ENCODE results near the gene SUCNR1. TPM values are rescaled to one million over a fixed set of nuclear protein-coding genes. Genes with fewer than 3 reads are reported as not detected.

Gene SUCNR1
- total and polyA plus RNA-seq, 2 of the 4 experiments (the other 2 are of a cell fraction), result not detected

- no peak overlapping the region; the same call in 1 of the 2 replicates for H3K18ac ChIP-seq (ENCODE audit: low read depth, low read length)
- H3K14ac ChIP-seq (replicated peaks; ENCODE audit: low read depth, low read length), result no peak overlapping the region
- H4K20me1 ChIP-seq (ENCODE audit: insufficient read depth, low read length), result no peaks in the 10 kb centered on the region
- H2AK5ac ChIP-seq (ENCODE audit: low read depth, low read length), result no peak overlapping the region
- intact Hi-C loops (cut with micrococcal nuclease) (no loop called here), dilution Hi-C loops (cut with HindIII; ENCODE audit: low sequenced_read_pairs, unreplicated experiment) (no loop called here), in situ Hi-C loops (cut with MboI; ENCODE audit: low sequenced_read_pairs) (no loop called here)
- no peak overlapping the region for H4K5ac ChIP-seq (ENCODE audit: low read depth, low read length)
- TF ChIP-seq MXI1 (IDR thresholded peaks at IDR 0.05; ENCODE audit: borderline replicate concordance, low read depth, low read length) (no peak), FOS (IDR thresholded peaks at IDR 0.05; ENCODE audit: low read depth, low read length) (no peak), MAFK (IDR thresholded peaks at IDR 0.05; ENCODE audit: low read depth, low read length) (peak; percentile 95), CTCF (conservative IDR thresholded peaks at IDR 0.05; ENCODE audit: low read depth, low read length) (no peak), RAD21 (IDR thresholded peaks at IDR 0.05; ENCODE audit: low read length) (no peak), NFE2L2 (IDR thresholded peaks at IDR 0.05; ENCODE audit: low read depth, low read length) (peak; percentile 68; the same call in 1 of the 2 replicates), ELK1 (IDR thresholded peaks at IDR 0.05; ENCODE audit: borderline replicate concordance, low read depth, low read length) (no peak), CEBPB (IDR thresholded peaks at IDR 0.05; ENCODE audit: low read depth, low read length) (no peak), RFX5 (IDR thresholded peaks at IDR 0.05; ENCODE audit: low read depth, low read length) (no peak), POLR2A (IDR thresholded peaks at IDR 0.05; ENCODE audit: low read depth, low read length) (no peak)
- no peak overlapping the region for H3K4ac ChIP-seq (ENCODE audit: low read depth, low read length)
- no peak for DNase-seq
- H2BK5ac ChIP-seq (ENCODE audit: low read depth, low read length, poor library complexity, severe bottlenecking), result no peak overlapping the region
- H3K4me1 ChIP-seq (ENCODE audit: control insufficient read depth, insufficient read depth, low read length), result no peaks in the 10 kb centered on the region
- H3K9me1 ChIP-seq (ENCODE audit: insufficient read depth, low read length), result no peaks in the 10 kb centered on the region
- H3K23ac ChIP-seq (ENCODE audit: low read depth, low read length), result no peak overlapping the region
- H2AFZ ChIP-seq (replicated peaks; ENCODE audit: low read length, poor library complexity), result no peak overlapping the region
- H2AK9ac ChIP-seq (replicated peaks; ENCODE audit: low read depth, low read length, poor library complexity), result no peak overlapping the region
- H3K4me3 ChIP-seq (ENCODE audit: insufficient read depth, low read depth, low read length), result no peak overlapping the region
- no peak overlapping the region for H2BK120ac ChIP-seq (ENCODE audit: low read depth, low read length)
- ChIA-PET CTCF (interaction anchor here (0.5 kb wide), 1 partner anchor 1171 kb away, joined by 3 read pairs; no protein-coding TSS in a partner anchor), POLR2A (ENCODE audit: unreplicated experiment) (no interaction called here)
- H3K56ac ChIP-seq (ENCODE audit: extremely low read depth, insufficient read depth, low read length), result no peak overlapping the region
- no peak overlapping the region for H3K27ac ChIP-seq (ENCODE audit: insufficient read depth, low read length)
- H4K8ac ChIP-seq (ENCODE audit: low read depth in 2 of 2, low read length in 2 of 2), result no peak overlapping the region
- no peaks in the 10 kb centered on the region for H3K79me1 ChIP-seq (ENCODE audit: low read depth in 1 of 2, low read length in 2 of 2)
- BruUV-seq (replicated peaks), result no TSS peak
- H3K27me3 ChIP-seq (ENCODE audit: control insufficient read depth, insufficient read depth, low read length), result no peaks in the 10 kb centered on the region
- no peaks in the 10 kb centered on the region for H3K9me3 ChIP-seq (ENCODE audit: control insufficient read depth, insufficient read depth, low read length)
- H2BK20ac ChIP-seq (ENCODE audit: low read depth, low read length), result no peak overlapping the region
- no peaks in the 10 kb centered on the region for H3K36me3 ChIP-seq (ENCODE audit: control insufficient read depth, insufficient read depth, low read length)
- ATAC-seq (ENCODE audit: low read depth), result no peak
- H3K4me2 ChIP-seq (ENCODE audit: low read depth, low read length), result no peak overlapping the region
- H2BK15ac ChIP-seq (ENCODE audit: low read depth, low read length), result no peak overlapping the region
- H4K91ac ChIP-seq (ENCODE audit: insufficient read depth, low read depth, low read length), result no peak overlapping the region
- no peak overlapping the region for H3K9ac ChIP-seq (ENCODE audit: low read depth, low read length)
- no CpG with 5 or more reads among the region's 2 CpGs for WGBS, 2 experiments (ENCODE audit: extremely low coverage in 2 of 2, insufficient read length in 1 of 2)
Observed at GRCh38 chr3:151933234-151933853, 59.9 kb downstream of the SUCNR1 start.

All from IMR-90 (cell line).